Measurements from ENCODE around the gene LRMDA. TPM values are rescaled to one million over a fixed set of nuclear protein-coding genes. Genes with fewer than 3 reads are reported as not detected.

Gene LRMDA
- total RNA-seq, 6 experiments from 2014 or later = 0.32 TPM; not detected in 5

DNA sequence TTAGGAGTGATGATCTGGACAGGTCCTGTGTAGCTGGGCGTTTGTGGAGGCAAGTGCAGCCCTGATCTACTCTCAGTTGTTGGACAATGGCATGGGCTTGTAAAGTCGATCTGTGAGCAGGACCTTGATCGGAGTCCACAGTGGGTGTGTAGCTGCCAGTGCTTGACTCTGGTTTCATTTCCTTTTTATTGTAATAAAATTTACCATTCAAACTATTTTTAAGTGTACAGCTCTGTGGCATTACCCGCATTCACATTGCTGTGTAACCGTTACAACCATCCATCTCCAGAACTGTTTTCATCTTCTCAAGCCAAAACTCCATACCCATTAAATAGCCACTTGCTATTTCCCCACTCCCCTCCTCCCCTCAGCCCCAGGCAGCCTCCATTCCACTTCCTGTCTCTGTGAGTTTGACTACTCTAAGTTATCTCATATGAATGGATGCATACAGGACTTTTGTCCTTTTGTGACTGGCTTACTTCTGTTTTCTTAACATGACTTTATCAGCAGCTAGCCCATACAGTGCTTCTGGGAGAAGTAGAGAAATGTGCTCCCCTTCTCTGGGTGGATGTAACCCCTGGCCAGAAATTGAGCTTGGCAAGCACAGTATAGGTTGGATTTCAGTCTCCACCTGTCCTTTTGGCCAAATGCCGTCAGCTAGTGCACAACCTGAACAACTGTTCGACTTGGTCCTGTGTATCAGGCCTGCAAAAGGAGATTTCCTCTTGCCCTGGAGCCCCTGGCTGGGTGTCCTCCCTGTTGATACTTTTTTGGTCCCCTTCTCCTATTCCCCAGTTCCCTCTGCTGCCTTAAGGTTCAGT, 180.0 kb downstream of the LRMDA start:
- Mint-ChIP-seq H3K4me1 (ENCODE audit: low read depth) (no peaks in the 10 kb centered on the region), H3K4me3 (no peak overlapping the region), H3K27me3 (ENCODE audit: insufficient read depth) (peaks cover 11% of the 10 kb centered on the region; the same call in 1 of the 2 replicates), H3K9me3 (no peaks in the 10 kb centered on the region), H3K27ac (no peak overlapping the region), H3K36me3 (ENCODE audit: low read depth) (no peaks in the 10 kb centered on the region)
- no peak for TF ChIP-seq CTCF (IDR thresholded peaks at IDR 0.05)
- no peak for DNase-seq

GRCh38 chr10:75611993-75612372, 180.6 kb downstream of the LRMDA start:
- H3K27me3 Mint-ChIP-seq (ENCODE audit: insufficient read depth) = peaks cover 11% of the 10 kb centered on the region; the same call in 1 of the 2 replicates
- no peaks in the 10 kb centered on the region for H3K9me3 Mint-ChIP-seq
- H3K36me3 Mint-ChIP-seq (ENCODE audit: low read depth) = no peaks in the 10 kb centered on the region
- H3K4me1 Mint-ChIP-seq (ENCODE audit: low read depth) = no peaks in the 10 kb centered on the region
- H3K4me3 Mint-ChIP-seq = no peak overlapping the region
- DNase-seq = no peak
- no peak for TF ChIP-seq CTCF (IDR thresholded peaks at IDR 0.05)
- no peak overlapping the region for H3K27ac Mint-ChIP-seq

DNA sequence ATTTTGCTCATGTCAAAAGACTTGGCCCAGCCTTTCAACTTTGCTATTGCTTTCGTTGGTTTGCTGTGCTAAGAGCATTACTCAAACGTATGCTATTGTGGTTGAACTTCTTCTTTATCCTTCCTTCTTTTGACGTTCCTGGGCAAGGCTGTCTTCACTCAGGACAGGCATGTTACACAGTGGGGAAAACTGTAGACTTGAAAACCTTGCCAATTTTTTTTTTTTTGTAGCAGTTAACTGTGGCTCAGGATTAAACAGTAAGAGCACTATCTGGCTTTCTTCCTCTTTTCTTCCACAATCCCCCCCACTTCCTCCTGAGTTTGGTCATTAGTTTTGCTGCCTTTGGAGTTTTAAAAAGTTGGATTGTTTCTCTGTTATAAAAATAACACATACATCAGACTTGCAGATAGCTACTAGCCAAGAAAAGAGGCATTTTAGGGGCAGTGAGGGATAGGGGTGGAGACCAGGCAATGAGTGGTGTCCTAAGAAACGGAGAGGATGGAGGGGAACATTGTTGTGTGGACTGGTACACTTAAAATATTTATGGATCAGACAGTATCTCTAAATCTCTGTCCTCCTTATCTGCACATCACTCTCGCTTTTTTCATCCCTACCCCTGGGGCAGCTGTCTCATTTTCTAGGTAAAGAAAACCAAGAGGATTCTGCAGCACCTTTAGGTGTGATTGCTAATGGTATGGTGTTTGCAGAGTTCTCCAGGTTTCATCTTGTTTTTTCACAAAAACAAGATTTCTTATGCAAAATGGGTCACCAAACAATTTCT, 181.7 kb downstream of the LRMDA start:
- DNase-seq = no peak
- H3K27me3 Mint-ChIP-seq (ENCODE audit: insufficient read depth) = peaks cover 11% of the 10 kb centered on the region; the same call in 1 of the 2 replicates

DNA sequence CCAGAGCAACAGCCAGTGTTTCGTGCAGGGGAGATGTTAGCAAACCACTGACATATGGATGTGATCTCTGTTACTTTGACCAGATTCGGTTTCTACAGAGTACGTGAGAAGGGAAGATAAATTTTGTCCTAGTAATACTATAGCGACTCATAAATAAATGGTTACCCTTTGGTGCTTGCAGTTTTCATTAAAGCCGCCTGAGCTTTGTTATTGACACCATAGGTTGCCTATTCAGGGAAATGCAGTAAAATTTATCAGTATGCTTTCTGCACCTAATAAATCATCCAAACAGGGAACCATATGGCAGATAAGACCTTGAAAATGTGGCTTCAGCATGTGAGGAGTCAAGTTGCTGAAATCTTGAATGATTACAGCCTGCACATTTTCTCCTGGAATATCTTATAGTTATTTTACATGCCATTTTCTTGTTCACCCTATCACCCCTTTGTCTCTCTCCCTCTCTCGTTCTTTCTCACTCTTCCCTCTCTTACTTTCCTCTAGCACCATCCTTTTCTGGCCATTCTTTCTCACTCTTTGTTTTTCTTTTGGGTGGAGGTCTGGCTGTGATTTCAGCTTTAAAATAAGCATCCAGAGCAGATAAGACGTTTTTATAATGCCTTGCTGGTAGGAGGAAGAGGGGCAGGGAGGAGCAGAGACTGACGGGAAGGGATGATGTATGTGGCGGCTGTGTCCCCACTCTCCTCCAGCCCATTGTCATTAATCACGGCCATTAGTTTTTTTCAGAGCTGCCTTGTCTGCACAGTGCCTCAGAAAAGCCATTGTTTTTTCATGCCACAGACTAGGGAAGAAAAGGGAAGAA, 182.5 kb downstream of the LRMDA start:
- Mint-ChIP-seq H3K4me3 (no peak overlapping the region), H3K36me3 (ENCODE audit: low read depth) (no peaks in the 10 kb centered on the region), H3K27ac (no peak overlapping the region), H3K9me3 (no peaks in the 10 kb centered on the region), H3K4me1 (ENCODE audit: low read depth) (no peaks in the 10 kb centered on the region), H3K27me3 (ENCODE audit: insufficient read depth) (peaks cover 11% of the 10 kb centered on the region; the same call in 1 of the 2 replicates)
- TF ChIP-seq CTCF (IDR thresholded peaks at IDR 0.05) = no peak
- no peak for DNase-seq

More for the DNA sequence above, 181.7 kb downstream of the LRMDA start:
- H3K36me3 Mint-ChIP-seq (ENCODE audit: low read depth) = no peaks in the 10 kb centered on the region
- H3K9me3 Mint-ChIP-seq = no peaks in the 10 kb centered on the region
- H3K4me1 Mint-ChIP-seq (ENCODE audit: low read depth) = no peaks in the 10 kb centered on the region
- no peak overlapping the region for H3K27ac Mint-ChIP-seq
- TF ChIP-seq CTCF (IDR thresholded peaks at IDR 0.05) = no peak
- H3K4me3 Mint-ChIP-seq = no peak overlapping the region

DNA sequence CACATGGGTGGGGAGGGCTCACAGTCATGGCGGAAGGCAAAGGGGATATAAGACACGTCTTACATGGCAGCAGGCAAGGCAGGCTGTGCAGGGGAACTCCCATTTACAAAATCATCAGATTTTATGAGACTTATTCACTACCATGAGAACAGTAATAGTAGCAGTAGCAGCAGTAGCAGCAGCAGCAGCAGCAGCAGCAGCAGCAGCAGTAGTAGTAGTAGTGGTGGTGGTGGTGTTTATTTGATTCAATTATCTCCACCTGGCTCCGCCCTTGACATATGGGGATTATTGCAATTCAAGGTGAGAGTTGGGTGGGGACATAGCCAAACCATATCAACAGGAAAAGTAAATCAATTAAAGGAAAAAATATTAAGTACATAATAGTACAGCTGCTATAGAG, 184.7 kb downstream of the LRMDA start:
- H3K4me1 Mint-ChIP-seq (ENCODE audit: low read depth) = no peaks in the 10 kb centered on the region
- H3K27me3 Mint-ChIP-seq (ENCODE audit: insufficient read depth) = peaks cover 9% of the 10 kb centered on the region; the same call in 1 of the 2 replicates
- no peak for DNase-seq
- no peak overlapping the region for H3K27ac Mint-ChIP-seq
- no peaks in the 10 kb centered on the region for H3K36me3 Mint-ChIP-seq (ENCODE audit: low read depth)
- TF ChIP-seq CTCF (IDR thresholded peaks at IDR 0.05) = no peak
- H3K9me3 Mint-ChIP-seq = no peaks in the 10 kb centered on the region
- H3K4me3 Mint-ChIP-seq = no peak overlapping the region
